ENCODE results near the gene MRPL55. TPM values are rescaled to one million over a fixed set of nuclear protein-coding genes. Genes with fewer than 3 reads are reported as not detected.

MRPL55 gene
- total and polyA plus RNA-seq, 2 of the 13 experiments (the other 11 are each of a cell fraction or from before 2014, with no cell fraction given): 58.6 to 92.9 TPM

DNA sequence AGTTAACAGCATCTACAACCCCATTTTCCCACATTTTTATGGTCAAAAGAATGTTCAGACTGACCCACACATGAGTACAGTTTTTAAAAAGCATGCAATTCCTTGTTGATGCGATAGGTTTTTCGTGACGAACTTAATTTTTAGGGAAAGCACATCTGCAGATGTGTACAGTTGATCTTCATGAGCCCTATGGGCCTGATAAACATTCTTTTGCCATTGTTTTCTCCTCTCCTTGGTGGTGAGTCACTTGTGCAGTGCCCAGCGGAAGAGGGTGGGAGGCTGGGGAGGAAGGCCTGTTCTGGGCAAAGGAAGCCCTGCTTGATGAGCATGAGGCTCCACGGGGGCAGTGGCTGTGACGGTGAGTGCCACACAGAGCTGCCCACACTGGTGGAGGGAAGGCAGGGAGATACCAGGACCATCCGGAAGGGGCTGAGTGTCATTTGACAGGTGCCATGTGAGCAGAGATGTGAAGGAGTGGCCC is 21.3 kb downstream of the MRPL55 start:
- Histone ChIP-seq H3K27ac (ENCODE audit: extremely low read length, insufficient read depth, low read length) (no peak overlapping the region), H3K9ac (ENCODE audit: insufficient read depth, low read depth, low read length) (no peak overlapping the region; the same call in 1 of the 2 replicates), H3K27me3 (ENCODE audit: control insufficient read depth in 1 of 2, insufficient read depth in 2 of 2, low read length in 2 of 2) (no peaks in the 10 kb centered on the region; a peak in 1 of 5 replicates), H3K4me1 (ENCODE audit: insufficient read depth, low read length) (peaks cover 74% of the 10 kb centered on the region), H3K9me3 (ENCODE audit: low read length) (peaks cover 6% of the 10 kb centered on the region; the same call in 1 of the 2 replicates), H3K36me3 (replicated peaks in 1 of 2; ENCODE audit: control insufficient read depth in 1 of 2, insufficient read depth in 2 of 2, low read length in 2 of 2) (peaks cover 9 to 62% of the 10 kb centered on the region in 2 experiments), H3K4me3 (replicated peaks in 1 of 3; ENCODE audit: insufficient read depth in 1 of 3, low read depth in 2 of 3, low read length in 3 of 3) (no peak overlapping the region), H3K4me2 (ENCODE audit: low read depth, low read length) (no peak overlapping the region), H2AFZ (ENCODE audit: low read length) (no peak overlapping the region), H3K79me2 (ENCODE audit: insufficient read depth, low read length) (peaks cover 100% of the 10 kb centered on the region), H4K20me1 (ENCODE audit: insufficient read depth, low read length) (peaks cover 95% of the 10 kb centered on the region)
- no peak for DNase-seq (ENCODE audit: low spot score)
- FAIRE-seq: no peak
- ATAC-seq: no peak
- ChIA-PET CTCF (ENCODE audit: low intra/inter-chr PET ratio, low total read pairs) (no interaction called here), POLR2A (interaction anchor here (1.2 kb wide), 1 partner anchor 14 kb away, joined by 3 read pairs; no protein-coding TSS in a partner anchor)
- 0 out of 2 replicates have a peak, but pooled peaks have one; percentile 17 for TF ChIP-seq ZNF768 (CRISPR knock-in tag; IDR thresholded peaks at IDR 0.05)
- TF ChIP-seq, protein P1, sequence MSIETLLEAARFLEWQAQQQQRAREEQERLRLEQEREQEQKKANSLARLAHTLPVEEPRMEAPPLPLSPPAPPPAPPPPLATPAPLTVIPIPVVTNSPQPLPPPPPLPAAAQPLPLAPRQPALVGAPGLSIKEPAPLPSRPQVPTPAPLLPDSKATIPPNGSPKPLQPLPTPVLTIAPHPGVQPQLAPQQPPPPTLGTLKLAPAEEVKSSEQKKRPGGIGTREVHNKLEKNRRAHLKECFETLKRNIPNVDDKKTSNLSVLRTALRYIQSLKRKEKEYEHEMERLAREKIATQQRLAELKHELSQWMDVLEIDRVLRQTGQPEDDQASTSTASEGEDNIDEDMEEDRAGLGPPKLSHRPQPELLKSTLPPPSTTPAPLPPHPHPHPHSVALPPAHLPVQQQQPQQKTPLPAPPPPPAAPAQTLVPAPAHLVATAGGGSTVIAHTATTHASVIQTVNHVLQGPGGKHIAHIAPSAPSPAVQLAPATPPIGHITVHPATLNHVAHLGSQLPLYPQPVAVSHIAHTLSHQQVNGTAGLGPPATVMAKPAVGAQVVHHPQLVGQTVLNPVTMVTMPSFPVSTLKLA (IDR thresholded peaks at IDR 0.05): no peak
- TF ChIP-seq SKI (IDR thresholded peaks at IDR 0.05; ENCODE audit: partially characterized antibody): no peak
- peak; percentile 85 for TF ChIP-seq RBM22 (optimal IDR thresholded peaks at IDR 0.05; ENCODE audit: low read length)
- TF ChIP-seq POLR2AphosphoS2 (IDR thresholded peaks at IDR 0.05; ENCODE audit: low read depth, low read length): peak; percentile 68; the same call in 1 of the 2 replicates
- TF ChIP-seq HMGXB3 (CRISPR knock-in tag; IDR thresholded peaks at IDR 0.05; ENCODE audit: borderline replicate concordance): no peak
- no peak for TF ChIP-seq FOXC1 (CRISPR knock-in tag; IDR thresholded peaks at IDR 0.05; ENCODE audit: borderline replicate concordance)
- peak; percentile 85; the same call in 1 of the 2 replicates for TF ChIP-seq ZNF326 (CRISPR knock-in tag; IDR thresholded peaks at IDR 0.05; ENCODE audit: borderline replicate concordance)
- TF ChIP-seq POGZ (CRISPR knock-in tag; IDR thresholded peaks at IDR 0.05): no peak
- TF ChIP-seq FOSL2 (CRISPR knock-in tag; IDR thresholded peaks at IDR 0.05): peak; percentile 62
- TF ChIP-seq, protein P2, sequence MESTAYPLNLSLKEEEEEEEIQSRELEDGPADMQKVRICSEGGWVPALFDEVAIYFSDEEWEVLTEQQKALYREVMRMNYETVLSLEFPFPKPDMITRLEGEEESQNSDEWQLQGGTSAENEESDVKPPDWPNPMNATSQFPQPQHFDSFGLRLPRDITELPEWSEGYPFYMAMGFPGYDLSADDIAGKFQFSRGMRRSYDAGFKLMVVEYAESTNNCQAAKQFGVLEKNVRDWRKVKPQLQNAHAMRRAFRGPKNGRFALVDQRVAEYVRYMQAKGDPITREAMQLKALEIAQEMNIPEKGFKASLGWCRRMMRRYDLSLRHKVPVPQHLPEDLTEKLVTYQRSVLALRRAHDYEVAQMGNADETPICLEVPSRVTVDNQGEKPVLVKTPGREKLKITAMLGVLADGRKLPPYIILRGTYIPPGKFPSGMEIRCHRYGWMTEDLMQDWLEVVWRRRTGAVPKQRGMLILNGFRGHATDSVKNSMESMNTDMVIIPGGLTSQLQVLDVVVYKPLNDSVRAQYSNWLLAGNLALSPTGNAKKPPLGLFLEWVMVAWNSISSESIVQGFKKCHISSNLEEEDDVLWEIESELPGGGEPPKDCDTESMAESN (CRISPR knock-in tag; conservative IDR thresholded peaks at IDR 0.05): 0 out of 2 replicates have a peak, but pooled peaks have one; percentile 21
- TF ChIP-seq ZNF44 (CRISPR knock-in tag; IDR thresholded peaks at IDR 0.05): no peak
- no TSS peak for BruUV-seq (replicated peaks)
- 82% methylated on average over 7 of the region's 7 CpGs for WGBS (ENCODE audit: low lambda C conversion rate)
- in situ Hi-C loops (cut with HindIII; ENCODE audit: extremely low pct_ligation_motif_present, low pct_unique_long_range_greater_than_20kb): no loop called here
- intact Hi-C loops (cut with micrococcal nuclease; ENCODE audit: unreplicated experiment): loop anchor here (10.0 kb wide), 1 partner anchor 1153 kb away; no protein-coding TSS in a partner anchor

Data from HepG2 (cell line).